C4-2B (cell line): ENCODE measurements around the gene RTEL1.

ENCODE experiments used
- H3K27ac ChIP-seq: fragments of 450-650 bp; 2 replicates; pipeline ENCODE4 v1.5.1; 2017
- CTCF ChIP-seq: fragments of 450-650 bp; conservative IDR thresholded peaks from 2 replicates; pipeline ENCODE4 v1.5.1; 2017; ENCODE audit warnings: mild to moderate bottlenecking
- ZFX ChIP-seq: fragments of 450-650 bp; IDR thresholded peaks from 2 replicates; pipeline ENCODE4 v1.6.1; 2017

The RTEL1 gene

GRCh38 chr20:63698739-63699465 lies 40.8 kb downstream of the RTEL1 start:
- no peak for TF ChIP-seq ZFX
- TF ChIP-seq CTCF, result no peak
- H3K27ac ChIP-seq, result no peak overlapping the region

GRCh38 chr20:63699466-63700198 lies 41.5 kb downstream of the RTEL1 start:
- H3K27ac ChIP-seq, result no peak overlapping the region
- TF ChIP-seq CTCF (no peak), ZFX (no peak)

GRCh38 chr20:63700199-63701050 lies 42.3 kb downstream of the RTEL1 start:
- no peak for TF ChIP-seq ZFX
- no peak for TF ChIP-seq CTCF
- H3K27ac ChIP-seq, result no peak overlapping the region

- H3K27ac ChIP-seq, result no peak overlapping the region
- TF ChIP-seq ZFX (no peak), CTCF (no peak)
Observed at GRCh38 chr20:63701051-63701328, 42.9 kb downstream of the RTEL1 start.

GRCh38 chr20:63701329-63702035 lies 43.4 kb downstream of the RTEL1 start:
- TF ChIP-seq ZFX, result no peak
- TF ChIP-seq CTCF, result no peak
- H3K27ac ChIP-seq, result no peak overlapping the region

GRCh38 chr20:63702036-63702665 lies 44.0 kb downstream of the RTEL1 start:
- no peak overlapping the region for H3K27ac ChIP-seq
- TF ChIP-seq ZFX (no peak), CTCF (no peak)
